Large intestine (tissue), 3 donors: Measurements from ENCODE around the gene DUSP5. TPM values are rescaled to one million over a fixed set of nuclear protein-coding genes. Genes with fewer than 3 reads are reported as not detected.

Experiments
- DNase-seq, 2 donors: peaks; one replicate each; pipeline versions ENCODE4 v3.0.0 to v3.0.0-alpha.2; 2013
- H3K27ac ChIP-seq: one replicate; pipeline ENCODE4 v1.5.1; 2013; ENCODE audit warnings: low read length
- H3K27me3 ChIP-seq: 2 replicates; pipeline ENCODE4 v1.6.1; 2013; ENCODE audit warnings: low read length; ENCODE audit not compliant: control insufficient read depth, insufficient read depth
- H3K36me3 ChIP-seq: 2 replicates; pipeline ENCODE4 v1.6.1; 2013; ENCODE audit warnings: low read length; ENCODE audit not compliant: control insufficient read depth, insufficient read depth
- H3K4me1 ChIP-seq: one replicate; pipeline ENCODE4 v1.6.1; 2013; ENCODE audit warnings: low read length; ENCODE audit not compliant: control insufficient read depth, insufficient read depth
- H3K4me3 ChIP-seq: one replicate; pipeline ENCODE4 v1.5.1; 2013; ENCODE audit warnings: low read length
- H3K9me3 ChIP-seq: one replicate; pipeline ENCODE4 v1.6.1; 2013; ENCODE audit warnings: mild to moderate bottlenecking, low read depth, low read length, moderate library complexity; ENCODE audit not compliant: control insufficient read depth
- WGBS: methylation state at CpG from one replicate; pipeline ENCODE4 v1.1.5; 2013; ENCODE audit warnings: low lambda C conversion rate; ENCODE audit not compliant: insufficient coverage; 5-methylcytosine and 5-hydroxymethylcytosine counted together
- polyA plus RNA-seq: library from polyadenylated mRNA; unstranded; fragments of 120-200 nt; gene quantifications from one replicate; pipeline ENCODE4 v1.2.1, GENCODE V29; 2013

DUSP5 gene
- polyA plus RNA-seq, 1 donor, result 23.2 TPM

- Histone ChIP-seq H3K4me1 (peaks cover 8% of the 10 kb centered on the region), H3K4me3 (no peak overlapping the region), H3K36me3 (no peaks in the 10 kb centered on the region), H3K27me3 (no peaks in the 10 kb centered on the region), H3K9me3 (no peaks in the 10 kb centered on the region), H3K27ac (no peak overlapping the region)
- no CpG with 5 or more reads among the region's 1 CpG for WGBS
- DNase-seq, result no peak
Measured at GRCh38 chr10:110479710-110480109, 18.0 kb upstream of the DUSP5 start.

GRCh38 chr10:110480387-110480786 lies 17.3 kb upstream of the DUSP5 start:
- no peaks in the 10 kb centered on the region for H3K36me3 ChIP-seq
- H3K9me3 ChIP-seq, result no peaks in the 10 kb centered on the region
- H3K27me3 ChIP-seq, result no peaks in the 10 kb centered on the region
- H3K4me1 ChIP-seq, result peaks cover 8% of the 10 kb centered on the region
- WGBS, result no CpG with 5 or more reads among the region's 3 CpGs
- no peak overlapping the region for H3K27ac ChIP-seq
- no peak overlapping the region for H3K4me3 ChIP-seq
- no peak for DNase-seq

GRCh38 chr10:110481919-110482318 lies 15.8 kb upstream of the DUSP5 start:
- Histone ChIP-seq H3K4me1 (peaks cover 5% of the 10 kb centered on the region), H3K27ac (no peak overlapping the region)
- 89% methylated on average over 1 of the region's 1 CpG for WGBS

GRCh38 chr10:110483633-110484032 lies 14.1 kb upstream of the DUSP5 start:
- H3K4me1 ChIP-seq, result peaks cover 11% of the 10 kb centered on the region
- peak; percentile 49 to 70 for DNase-seq
- no peaks in the 10 kb centered on the region for H3K27me3 ChIP-seq
- H3K4me3 ChIP-seq, result no peak overlapping the region
- H3K36me3 ChIP-seq, result no peaks in the 10 kb centered on the region
- H3K9me3 ChIP-seq, result no peaks in the 10 kb centered on the region
- WGBS, result no CpG with 5 or more reads among the region's 2 CpGs
- H3K27ac ChIP-seq, result no peak overlapping the region

More at GRCh38 chr10:110481919-110482318, 15.8 kb upstream of the DUSP5 start:
- Histone ChIP-seq H3K9me3 (no peaks in the 10 kb centered on the region), H3K4me3 (no peak overlapping the region), H3K27me3 (no peaks in the 10 kb centered on the region), H3K36me3 (no peaks in the 10 kb centered on the region)
- DNase-seq, result no peak

GRCh38 chr10:110485541-110485940 lies 12.2 kb upstream of the DUSP5 start:
- no peaks in the 10 kb centered on the region for H3K9me3 ChIP-seq
- H3K36me3 ChIP-seq, result no peaks in the 10 kb centered on the region
- no peak overlapping the region for H3K4me3 ChIP-seq
- H3K27me3 ChIP-seq, result no peaks in the 10 kb centered on the region
- DNase-seq, result no peak
- no peak overlapping the region for H3K27ac ChIP-seq
- WGBS, result no CpG with 5 or more reads among the region's 3 CpGs
- peaks cover 11% of the 10 kb centered on the region for H3K4me1 ChIP-seq

GRCh38 chr10:110486680-110487410 lies 10.9 kb upstream of the DUSP5 start:
- Histone ChIP-seq H3K27ac (no peak overlapping the region), H3K4me3 (no peak overlapping the region), H3K36me3 (no peaks in the 10 kb centered on the region), H3K27me3 (no peaks in the 10 kb centered on the region), H3K4me1 (peaks cover 11% of the 10 kb centered on the region), H3K9me3 (no peaks in the 10 kb centered on the region)
- DNase-seq, result no peak
- 88% methylated on average over 5 of the region's 11 CpGs for WGBS

GRCh38 chr10:110487411-110488331 lies 10.0 kb upstream of the DUSP5 start:
- peaks cover 11% of the 10 kb centered on the region for H3K4me1 ChIP-seq
- no peak overlapping the region for H3K27ac ChIP-seq
- H3K9me3 ChIP-seq, result no peaks in the 10 kb centered on the region
- no peaks in the 10 kb centered on the region for H3K36me3 ChIP-seq
- H3K27me3 ChIP-seq, result no peaks in the 10 kb centered on the region
- no peak for DNase-seq
- no peak overlapping the region for H3K4me3 ChIP-seq
- no CpG with 5 or more reads among the region's 6 CpGs for WGBS

- H3K27ac ChIP-seq, result no peak overlapping the region
- peaks cover 11% of the 10 kb centered on the region for H3K4me1 ChIP-seq
- H3K36me3 ChIP-seq, result no peaks in the 10 kb centered on the region
- H3K4me3 ChIP-seq, result no peak overlapping the region
- no peaks in the 10 kb centered on the region for H3K27me3 ChIP-seq
- no peaks in the 10 kb centered on the region for H3K9me3 ChIP-seq
- no CpG with 5 or more reads among the region's 4 CpGs for WGBS
- no peak for DNase-seq
Measured at GRCh38 chr10:110488332-110488681, 9.4 kb upstream of the DUSP5 start.

- Histone ChIP-seq H3K4me3 (no peak overlapping the region), H3K9me3 (no peaks in the 10 kb centered on the region), H3K27ac (no peak overlapping the region), H3K36me3 (no peaks in the 10 kb centered on the region), H3K4me1 (peaks cover 8% of the 10 kb centered on the region), H3K27me3 (no peaks in the 10 kb centered on the region)
- WGBS, result no CpG with 5 or more reads among the region's 5 CpGs
- DNase-seq, result no peak
Measured at GRCh38 chr10:110488940-110489339, 8.8 kb upstream of the DUSP5 start.

- no peaks in the 10 kb centered on the region for H3K27me3 ChIP-seq
- no CpG with 5 or more reads among the region's 4 CpGs for WGBS
- no peaks in the 10 kb centered on the region for H3K36me3 ChIP-seq
- no peak overlapping the region for H3K27ac ChIP-seq
- no peak for DNase-seq
- H3K9me3 ChIP-seq, result no peaks in the 10 kb centered on the region
- H3K4me3 ChIP-seq, result no peak overlapping the region
- peaks cover 6% of the 10 kb centered on the region for H3K4me1 ChIP-seq
Measured at GRCh38 chr10:110490640-110491039, 7.1 kb upstream of the DUSP5 start.
